ENCODE measurements around the gene RASL11B.

GRCh38 chr4:52877694-52878093 lies 15.6 kb downstream of the RASL11B start:
- no peak for TF ChIP-seq CTCF (IDR thresholded peaks at IDR 0.05)
- TF ChIP-seq POLR2A (IDR thresholded peaks at IDR 0.05), result no peak
